CD4-positive, alpha-beta T cell treated with Interleukin-21 for 1 hour (primary cell): ENCODE results near the gene HLF.

Experiments
- DNase-seq: peaks from one replicate; pipeline ENCODE4 v3.0.0-alpha.2; 2020

HLF gene

DNA sequence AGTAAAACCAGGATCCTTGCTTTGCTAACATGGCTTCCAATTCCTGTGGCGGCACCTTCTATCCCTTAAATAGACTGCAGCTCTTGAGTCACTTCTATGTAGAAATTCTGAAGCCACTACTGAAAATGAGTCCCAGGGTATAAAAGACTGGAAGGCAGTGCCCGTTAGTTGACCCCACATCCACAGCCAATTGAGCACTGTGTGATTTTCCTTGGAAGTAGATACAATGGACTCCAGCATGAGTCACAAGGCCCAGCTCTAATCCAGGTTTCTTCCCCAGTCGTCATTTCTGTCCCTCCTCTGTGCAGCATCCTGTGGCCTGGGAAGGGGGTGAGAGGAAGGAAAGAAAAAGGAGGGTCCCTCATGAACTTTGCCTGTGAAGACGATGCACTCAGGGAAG is 69.5 kb downstream of the HLF start:
- no peak for DNase-seq

DNA sequence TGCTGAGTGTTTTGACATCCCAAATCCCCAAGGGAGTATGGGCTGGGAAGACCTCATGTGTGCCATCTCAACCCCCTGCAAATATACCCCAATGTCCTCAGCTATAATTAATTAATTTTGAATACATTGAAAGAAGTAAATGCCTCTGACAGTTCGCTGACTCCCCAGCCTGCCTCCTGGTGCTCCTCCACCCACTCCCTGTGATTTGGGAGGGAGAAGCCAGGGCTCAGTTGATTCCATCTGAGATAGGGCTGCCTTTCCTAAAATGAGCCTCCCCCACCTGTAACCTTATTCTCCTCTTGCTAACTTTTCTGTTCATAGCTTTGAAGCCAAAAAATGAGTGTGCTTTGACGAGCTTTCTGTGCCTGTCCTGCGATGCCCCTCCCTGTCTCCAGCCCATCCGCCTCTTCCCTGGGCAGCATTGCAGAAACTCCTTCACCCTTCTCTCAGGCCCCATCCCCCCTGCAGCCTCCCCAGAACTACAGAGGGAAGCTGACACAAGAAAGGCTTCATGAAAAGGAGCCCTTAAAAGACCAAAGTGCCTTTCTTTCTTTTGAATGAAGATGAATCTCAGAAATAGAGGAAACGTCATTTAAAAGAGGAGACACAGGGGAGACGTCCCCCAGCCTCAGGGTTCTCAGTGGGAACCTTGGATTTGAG is 70.3 kb downstream of the HLF start:
- no peak for DNase-seq

DNA sequence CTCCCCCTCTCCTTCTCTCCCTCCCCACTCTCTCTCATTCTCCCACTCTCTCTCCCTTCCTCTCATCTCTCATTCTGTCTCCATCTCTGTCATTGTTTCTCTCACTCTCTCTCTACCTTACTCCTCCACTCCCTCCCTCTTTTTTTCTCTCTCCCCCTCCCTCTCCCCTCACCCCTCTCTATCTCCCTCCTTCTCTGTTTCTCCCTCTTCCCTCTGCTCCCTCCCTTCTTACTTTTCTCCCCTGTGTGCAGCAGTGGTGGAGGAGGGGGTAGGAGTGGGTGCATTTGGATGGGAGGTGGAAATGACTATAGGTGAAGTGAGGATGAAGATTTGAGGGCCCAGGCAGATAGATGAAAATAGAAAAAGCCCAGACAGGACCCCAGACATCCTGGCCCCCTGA is 70.9 kb downstream of the HLF start:
- no peak for DNase-seq

DNA sequence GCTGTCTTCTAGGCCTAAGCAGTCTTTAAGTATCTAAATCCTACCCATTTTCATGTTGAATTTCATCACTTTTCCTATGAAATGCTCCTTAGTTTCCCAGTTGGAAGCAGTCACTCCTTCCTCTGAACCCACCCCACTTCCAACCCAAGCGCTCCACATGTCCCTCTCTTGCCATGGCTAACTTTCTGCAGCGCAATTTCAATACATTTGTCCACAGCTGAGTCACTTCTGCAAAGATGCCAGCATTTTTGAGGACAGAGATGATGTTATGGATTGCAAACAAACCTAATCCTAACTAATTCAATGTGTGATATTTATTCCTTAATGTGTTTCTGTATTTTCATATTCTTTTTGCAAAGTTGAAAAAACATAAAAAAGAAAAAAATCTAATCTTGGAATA is 71.7 kb downstream of the HLF start:
- no peak for DNase-seq

DNA sequence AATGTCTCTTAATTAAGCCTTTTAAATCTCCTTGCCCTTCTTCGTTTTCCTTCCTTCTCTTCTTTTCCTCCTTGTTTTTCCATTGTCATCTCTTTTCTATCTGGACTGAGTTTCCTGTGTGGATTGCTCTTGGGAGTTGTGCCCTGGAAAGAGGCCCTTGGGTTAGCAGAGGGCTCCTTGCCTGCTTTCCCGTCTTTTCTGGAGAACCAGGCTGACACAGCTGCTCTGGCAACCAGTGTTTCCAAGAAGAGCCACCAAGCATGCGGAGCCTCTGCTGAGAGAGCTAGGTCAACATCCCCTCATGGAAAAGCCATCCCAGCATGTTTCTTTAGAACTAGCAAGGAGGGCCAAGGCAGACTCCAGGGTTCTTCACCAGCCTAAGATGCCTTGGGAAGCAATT is 75.4 kb downstream of the HLF start:
- DNase-seq = no peak

DNA sequence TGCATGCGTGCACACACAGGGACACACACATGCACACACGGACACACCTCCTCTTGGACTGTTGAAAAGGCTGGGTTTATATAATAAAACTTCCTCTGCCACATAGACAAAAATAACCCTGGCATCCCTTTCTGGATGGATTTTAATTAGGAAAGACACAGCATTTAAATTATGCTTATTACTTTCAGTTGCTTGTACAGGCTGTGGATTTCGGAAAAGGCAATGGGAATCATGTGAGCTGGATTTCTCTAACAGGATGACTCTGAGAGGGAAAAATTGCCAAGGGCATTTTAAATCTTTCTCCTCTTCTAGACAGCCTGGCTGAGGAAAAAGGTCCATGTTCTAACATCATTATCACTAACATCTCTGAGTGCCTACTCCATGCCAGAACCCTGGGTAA is 75.9 kb downstream of the HLF start:
- no peak for DNase-seq

DNA sequence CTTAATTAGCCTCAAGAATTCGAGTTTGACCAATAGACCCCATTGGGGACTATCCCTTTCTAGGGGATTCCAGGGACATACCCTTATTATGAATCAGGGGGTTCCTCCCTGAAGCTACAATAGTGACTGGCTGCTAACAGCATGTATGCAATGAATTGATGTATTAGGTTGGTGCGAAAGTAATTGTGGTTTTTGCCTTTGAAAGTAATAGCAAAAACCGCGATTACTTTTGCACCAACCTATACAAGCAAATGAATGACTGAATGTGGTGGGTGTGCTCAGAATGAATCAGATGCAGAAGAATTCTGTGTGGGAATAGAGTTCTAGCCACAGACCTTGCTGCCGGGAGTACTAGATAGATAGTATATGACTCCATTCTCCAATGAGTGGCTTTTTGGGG is 76.7 kb downstream of the HLF start:
- DNase-seq = no peak

DNA sequence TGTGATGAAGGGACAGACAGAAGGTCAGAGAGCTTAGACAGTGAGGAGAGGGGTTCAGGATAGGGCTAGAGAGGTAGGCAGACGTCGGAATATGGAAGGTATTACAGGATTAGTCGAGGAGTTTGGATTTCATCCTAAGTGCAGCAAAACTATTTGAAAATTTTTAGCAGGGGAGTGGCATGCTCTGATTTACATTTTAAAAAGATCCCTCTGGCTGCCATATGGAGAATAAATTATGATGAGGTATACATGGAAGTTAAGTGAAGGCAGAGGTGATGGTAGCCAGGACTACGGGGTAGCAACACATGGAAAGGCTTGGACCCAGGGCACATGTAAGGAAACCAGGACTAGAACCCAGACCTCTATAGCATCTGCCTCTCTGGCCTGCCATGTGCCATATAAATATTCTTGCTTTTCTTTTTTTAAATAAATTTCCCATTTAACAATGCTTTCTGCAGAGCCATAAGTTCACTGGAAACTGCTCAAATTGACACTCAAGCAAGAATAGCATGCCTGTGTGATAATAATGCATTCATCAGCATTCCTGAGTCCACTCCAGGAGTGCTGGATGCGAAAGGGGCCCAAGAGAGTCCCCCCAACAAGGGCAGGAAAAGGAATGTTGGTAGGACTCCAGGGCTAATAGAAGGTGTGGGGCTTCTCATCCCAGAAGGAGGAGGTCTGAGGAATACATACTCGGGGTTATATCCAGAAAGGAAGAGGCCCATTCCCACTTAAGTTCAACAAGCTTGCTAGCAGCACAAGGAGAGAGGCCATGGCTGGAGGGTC is 78.2 kb downstream of the HLF start:
- no peak for DNase-seq

DNA sequence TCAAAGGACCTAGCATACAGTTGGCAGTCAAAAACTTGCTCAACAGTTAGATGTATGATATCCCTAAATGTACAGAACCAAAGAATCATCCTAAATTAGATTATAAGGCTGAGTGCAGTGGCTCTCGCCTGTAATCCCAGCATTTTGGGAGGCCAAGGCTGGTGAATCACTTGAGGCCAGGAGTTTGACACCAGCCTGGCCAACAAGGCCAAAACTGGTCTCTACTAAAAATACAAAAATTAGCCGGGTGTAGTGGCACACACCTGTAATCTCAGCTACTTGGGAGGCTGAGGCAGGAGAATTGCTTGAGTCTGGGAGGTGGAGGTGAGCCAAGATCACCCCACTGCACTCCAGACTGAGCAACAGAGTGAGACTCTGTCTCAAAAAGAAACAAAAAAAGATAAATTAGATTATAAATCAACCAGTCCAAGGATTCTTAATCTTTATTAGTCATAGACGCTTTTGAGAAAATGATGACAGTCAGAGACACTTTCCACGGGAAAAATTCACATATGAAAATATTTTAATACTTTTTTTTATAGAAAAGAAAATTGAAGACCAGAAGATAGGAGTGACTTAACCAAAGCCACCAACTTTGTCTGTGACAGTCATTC is 79.2 kb downstream of the HLF start:
- DNase-seq = no peak

DNA sequence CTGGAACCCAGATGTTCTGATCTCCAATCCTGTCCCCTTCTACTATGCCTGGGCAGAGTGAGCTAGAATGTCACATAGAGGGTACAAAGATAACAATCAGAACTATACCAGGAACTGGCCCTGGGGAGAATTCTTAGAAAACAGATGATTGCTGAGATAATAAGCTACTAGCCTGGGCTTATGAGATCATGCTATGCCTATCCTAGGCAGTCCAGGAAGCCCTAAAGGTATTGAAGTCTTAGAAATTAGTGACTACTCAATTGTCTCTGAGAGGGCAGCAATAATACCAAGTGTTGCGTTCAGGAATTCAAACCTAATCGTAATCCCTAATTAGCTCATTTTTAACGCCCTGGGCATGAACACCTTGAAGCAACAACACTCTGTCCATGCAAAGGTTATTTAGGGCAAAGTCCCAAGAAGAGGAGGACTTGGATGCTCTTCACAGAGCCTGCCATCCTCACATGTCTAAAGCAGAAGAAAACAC is 79.8 kb downstream of the HLF start:
- peak; percentile 74 for DNase-seq

DNA sequence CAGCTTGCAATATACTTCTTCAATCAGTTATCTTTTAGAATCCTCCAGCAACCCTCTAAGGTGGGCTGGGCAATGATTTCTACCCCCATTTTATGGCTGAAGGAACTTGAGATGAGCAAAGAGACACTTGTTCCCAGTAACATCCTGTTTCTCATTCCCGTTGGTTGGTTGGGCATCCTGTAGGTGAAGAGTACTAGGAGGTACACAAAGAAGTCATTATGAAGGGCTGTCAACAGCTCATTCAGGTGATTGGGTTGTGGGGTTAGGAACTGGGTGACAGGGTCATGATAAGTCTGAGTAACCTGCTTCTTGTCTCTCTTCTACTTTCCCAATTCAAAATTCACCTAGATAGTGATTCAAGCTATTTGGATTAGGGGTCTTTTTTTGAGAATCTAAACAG is 80.4 kb downstream of the HLF start:
- no peak for DNase-seq

DNA sequence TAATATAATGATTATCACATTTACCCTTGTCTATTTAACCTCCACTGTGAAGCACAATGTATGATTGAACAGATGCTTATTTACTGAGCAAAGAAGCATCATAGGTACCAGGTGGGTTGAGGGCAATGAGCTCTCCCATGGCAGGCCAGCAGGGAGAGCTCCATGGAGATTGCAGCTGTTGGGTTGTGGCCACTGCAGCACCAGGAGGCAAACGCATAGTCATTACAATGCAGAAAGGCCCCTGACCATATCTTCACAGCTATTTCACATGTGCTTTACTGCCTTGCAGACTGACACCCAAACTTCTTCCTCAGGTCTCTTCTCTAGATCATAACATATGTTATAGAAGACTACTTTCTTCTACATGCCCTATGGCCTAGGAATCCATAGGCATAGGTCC is 81.9 kb downstream of the HLF start:
- no peak for DNase-seq

DNA sequence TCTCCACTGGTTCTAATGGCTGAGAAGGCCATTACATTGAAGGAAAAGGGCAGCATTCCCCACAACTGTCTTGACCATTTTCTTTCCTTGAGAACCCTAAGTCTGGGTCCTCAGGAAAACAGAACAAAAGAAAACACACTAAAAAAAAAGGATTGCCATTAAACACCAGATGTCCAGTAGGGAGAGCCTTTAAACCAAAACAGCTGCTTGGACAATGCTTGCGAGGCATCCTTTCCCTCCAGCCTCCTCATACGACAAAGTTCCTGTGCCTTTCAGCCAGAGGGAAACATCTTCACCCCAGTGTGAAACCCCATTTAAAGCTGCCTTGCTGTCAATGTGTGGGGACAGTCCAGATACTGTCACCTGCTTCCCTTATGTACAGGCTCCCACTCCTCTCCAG is 82.6 kb downstream of the HLF start:
- DNase-seq = no peak

DNA sequence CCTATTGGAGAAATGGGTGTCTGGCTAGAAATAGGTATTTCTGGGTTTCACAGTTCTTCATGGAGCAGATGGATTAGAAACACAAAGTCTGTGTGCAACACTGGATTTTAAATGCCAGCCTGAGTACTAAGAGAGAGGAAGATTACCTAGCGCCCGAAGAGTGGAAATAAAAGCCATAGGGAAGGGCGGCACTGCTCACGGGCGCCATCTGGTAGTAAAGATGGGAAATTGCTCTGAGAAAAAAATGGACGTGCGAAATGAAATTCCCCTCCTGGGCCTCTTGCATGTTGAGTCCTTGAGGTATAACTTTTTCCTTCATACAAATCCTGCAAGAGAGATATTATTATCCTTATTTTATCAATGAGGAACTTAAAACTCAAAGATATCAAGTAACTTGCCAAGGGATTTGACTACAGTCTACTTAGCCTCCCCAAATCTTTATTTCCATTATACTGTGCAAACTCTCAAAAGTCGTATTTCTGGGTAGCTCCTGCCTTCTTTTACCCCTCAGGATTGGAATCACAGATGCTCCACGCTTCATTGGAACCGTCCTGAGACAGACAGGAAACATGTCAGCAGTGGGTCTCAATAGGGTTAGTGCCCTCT is 84.1 kb downstream of the HLF start:
- DNase-seq = peak; percentile 60

DNA sequence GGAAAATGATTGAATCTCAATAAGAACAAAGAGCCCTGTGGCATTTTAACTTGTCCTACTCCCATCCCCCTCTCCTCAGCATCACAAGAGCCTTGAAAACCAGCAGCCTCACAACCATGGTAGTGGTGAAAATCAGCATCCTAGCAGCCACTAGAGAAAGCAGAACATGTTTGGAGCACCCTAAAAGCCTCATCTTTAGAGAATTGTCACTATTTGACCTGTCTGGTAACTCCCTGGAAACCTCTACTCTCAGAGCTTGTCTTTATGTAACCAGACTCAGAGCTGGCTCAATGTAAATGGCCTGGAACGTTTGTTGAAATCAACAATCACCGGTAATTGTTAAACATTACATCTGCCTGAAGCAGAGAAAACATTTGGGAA is 86.1 kb downstream of the HLF start:
- DNase-seq = no peak

DNA sequence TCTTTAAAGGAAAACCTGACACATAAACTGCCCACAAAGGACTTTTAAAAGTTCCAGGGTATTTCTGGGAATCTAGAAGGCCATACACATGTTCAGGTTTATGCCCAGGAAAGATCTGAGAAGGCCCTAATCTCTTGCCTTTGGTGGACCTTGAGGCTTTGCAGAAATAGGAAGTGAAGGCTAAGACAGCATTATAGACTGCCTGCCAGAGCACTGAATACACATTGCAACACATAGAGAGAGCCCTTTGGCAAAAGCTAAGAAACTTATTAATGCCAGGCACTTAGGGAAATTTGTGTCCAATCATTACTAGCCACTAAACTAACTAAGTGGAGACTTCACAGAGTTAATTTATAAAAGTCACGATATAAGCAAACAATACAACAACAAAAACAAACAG is 86.5 kb downstream of the HLF start:
- no peak for DNase-seq

DNA sequence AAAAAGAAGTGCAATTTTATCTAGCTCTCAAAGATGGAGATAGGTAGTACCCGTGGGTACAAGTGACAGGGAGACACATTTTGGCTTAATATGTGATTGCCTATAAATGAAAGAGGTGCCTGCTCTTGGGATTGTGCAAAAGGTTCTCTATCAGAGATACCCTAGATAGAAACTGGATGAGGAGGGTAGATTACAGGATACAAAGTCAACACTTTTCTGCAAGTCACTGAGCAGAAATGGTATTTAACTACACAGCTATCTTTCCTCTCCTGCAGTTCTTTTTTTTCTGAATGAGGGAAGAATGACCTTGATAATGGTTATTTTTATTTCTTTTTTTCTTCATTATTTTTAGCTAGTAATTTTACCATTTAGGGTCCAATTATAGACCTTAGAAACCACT is 89.2 kb downstream of the HLF start:
- no peak for DNase-seq

DNA sequence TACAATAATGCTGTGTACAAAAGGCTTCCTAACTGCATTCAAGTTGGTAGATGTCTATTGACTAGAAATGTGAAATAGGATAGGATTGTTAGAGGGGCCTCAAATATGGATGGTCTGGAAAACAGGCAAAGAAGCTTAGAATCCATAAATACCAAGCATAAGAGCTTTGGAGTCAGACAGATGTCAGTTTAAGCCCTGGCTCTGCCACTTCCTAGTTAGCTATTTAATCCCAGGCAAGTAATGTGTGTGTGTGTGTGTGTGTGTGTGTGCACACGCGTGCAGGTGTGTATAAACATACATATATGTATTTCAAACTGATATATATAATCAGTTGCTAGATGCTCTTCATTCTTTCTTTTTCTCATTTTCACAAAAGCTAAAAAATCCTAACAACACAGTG is 90.2 kb downstream of the HLF start:
- no peak for DNase-seq

DNA sequence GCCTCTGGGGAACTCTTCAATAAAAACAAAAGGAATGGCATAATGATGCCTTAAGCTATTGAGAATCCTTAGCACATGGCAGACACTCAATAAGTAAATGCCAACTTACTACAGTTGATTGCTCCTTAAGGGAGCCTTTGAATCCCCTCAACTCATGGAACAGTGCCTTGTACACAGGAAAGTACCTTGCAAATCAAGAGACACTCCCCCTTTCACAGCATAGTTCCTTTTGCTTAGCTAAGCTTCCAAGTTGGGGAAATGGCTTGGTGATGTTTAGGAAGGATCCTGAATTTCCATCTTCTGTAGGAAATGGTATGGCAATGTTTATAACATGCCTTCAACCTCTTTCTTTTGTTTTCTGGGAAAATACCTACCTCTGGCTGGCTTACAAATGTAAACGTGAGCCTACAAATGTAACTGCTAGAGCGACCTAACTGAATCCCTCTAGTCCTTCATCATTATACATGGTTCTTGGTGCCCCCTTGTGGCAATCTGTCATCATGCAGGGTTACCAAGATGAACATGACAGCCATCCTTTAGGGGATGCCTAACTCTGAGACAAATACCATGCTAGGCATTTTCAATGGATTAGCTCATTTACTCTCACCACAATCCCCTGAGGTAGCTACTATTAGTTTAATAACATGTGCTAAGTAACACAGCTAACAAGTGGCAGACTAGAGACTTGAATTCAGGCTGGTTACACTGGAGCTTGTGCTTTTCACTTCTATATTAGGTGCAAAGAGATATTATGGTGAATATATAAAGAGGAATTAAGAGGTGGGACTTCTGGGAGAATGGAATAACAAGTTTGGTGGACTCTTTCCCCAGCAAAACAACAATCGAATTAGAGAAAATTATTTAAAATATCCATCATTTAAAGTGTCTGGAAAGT is 91.9 kb downstream of the HLF start:
- DNase-seq = peak; percentile 73

DNA sequence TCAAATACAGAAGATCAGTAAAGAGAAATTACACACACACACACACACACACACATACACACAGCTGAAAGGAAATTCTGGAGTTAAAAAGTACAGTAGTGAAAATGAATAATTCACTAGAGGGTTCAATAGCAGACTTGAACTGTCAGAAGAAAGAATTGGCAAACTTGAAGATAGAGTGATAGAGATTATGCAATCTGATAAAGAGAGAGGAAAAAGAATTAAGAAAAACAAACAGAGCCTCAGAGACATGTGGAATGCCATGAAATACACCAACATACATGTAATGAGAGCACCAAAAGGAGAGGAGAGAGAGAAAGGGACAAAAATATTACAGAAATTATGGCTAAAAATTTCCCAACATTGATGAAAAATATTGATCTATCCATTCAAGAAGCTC is 96.2 kb downstream of the HLF start:
- no peak for DNase-seq

DNA sequence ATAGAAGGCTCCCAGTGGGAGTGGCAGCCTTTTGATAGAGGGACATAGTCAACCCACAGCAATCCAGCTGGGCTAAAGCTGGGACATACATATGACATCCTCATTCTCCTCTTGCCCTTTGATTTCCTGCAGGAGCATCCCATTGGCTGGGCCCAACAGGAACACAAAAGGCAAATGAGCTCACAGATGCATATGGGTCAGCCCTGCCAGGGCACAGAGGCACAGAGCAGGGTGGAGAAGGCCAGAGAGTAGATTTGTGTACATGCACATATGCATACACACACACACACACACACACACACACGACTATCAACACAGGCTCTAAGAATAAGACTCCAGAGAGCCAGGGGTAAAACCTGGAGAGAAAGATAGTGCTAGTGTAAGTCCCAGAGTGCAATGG is 98.3 kb downstream of the HLF start:
- DNase-seq = no peak

DNA sequence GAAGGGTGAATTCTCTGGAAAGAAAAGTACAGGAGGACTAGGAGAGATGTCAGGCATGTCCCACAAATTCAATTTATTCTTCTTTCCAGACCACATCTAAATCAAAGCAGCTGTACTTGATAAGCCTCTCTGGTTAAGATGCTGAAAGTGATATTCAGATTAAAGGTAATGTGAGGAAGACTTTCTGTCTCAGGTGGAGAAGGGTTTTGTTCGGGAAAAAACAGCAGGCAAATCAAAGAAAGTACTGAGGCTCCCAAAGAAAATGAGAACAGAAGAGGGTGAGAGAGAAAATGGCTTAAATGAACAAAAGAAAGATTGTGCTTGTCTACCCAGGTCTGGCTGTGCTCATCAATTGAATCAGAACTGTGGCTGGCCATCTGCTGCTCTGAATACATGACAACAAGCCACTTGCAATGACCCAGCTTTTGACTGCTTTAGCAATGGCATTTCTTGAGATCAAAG is 101.3 kb downstream of the HLF start:
- no peak for DNase-seq

DNA sequence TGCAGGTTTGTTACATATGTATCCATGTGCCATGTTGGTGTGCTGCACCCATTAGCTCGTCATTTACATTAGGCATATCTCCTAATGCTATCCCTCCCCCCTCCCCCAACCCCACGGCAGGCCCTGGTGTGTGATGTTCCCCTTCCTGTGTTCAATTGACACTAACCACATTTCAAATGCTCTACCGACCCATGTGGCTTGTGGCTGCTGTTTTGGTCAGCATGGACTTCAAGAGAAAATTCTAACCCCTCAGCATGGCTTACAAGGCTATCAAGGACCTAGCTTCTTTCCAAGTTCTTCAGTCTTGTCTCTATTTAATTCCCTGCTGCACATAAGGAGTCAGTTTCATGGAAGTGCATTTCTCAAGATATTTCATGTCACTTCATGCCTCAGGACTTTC is 103.9 kb downstream of the HLF start:
- DNase-seq = no peak
